RWPE2 (cell line): ENCODE results near the gene MIEF2.
A peak's percentile ranks its signal among the peaks of the same experiment; 100 is the strongest.

ENCODE experiments used
- ATAC-seq: fragments of 200-7000 bp; cut with Tn5 transposase; 3 replicates; pipeline ENCODE4 v1.9.1; 2021; ENCODE audit warnings: low read depth
- DNase-seq: peaks from one replicate; pipeline ENCODE4 v3.0.0-alpha.2; 2020; ENCODE audit warnings: low spot score
- H3K27ac ChIP-seq: fragments of 450-650 bp; 2 replicates; pipeline ENCODE4 v1.5.1; 2017; ENCODE audit warnings: mild to moderate bottlenecking; ENCODE audit not compliant: poor library complexity, severe bottlenecking
- H3K27me3 ChIP-seq: fragments of 250-450 bp; sonication (Bioruptor Pico); 2 replicates; pipeline ENCODE4 v1.5.1; 2021; ENCODE audit warnings: mild to moderate bottlenecking, moderate library complexity; ENCODE audit not compliant: insufficient read depth, poor library complexity, severe bottlenecking
- H3K36me3 ChIP-seq: fragments of 250-450 bp; sonication (Bioruptor Pico); 2 replicates; pipeline ENCODE4 v1.5.1; 2020; ENCODE audit warnings: low read depth, mild to moderate bottlenecking, moderate library complexity
- H3K4me1 ChIP-seq: fragments of 250-450 bp; sonication (Bioruptor Pico); 2 replicates; pipeline ENCODE4 v1.5.1; 2021; ENCODE audit warnings: mild to moderate bottlenecking, moderate library complexity; ENCODE audit not compliant: insufficient read depth, poor library complexity, severe bottlenecking
- H3K4me3 ChIP-seq: fragments of 250-450 bp; sonication (Bioruptor Pico); 2 replicates; pipeline ENCODE4 v1.5.1; 2021; ENCODE audit warnings: mild to moderate bottlenecking, moderate library complexity; ENCODE audit not compliant: severe bottlenecking
- H3K9me3 ChIP-seq: fragments of 250-450 bp; sonication (Bioruptor Pico); 2 replicates; pipeline ENCODE4 v1.5.1; 2021; ENCODE audit warnings: mild to moderate bottlenecking, moderate library complexity; ENCODE audit not compliant: severe bottlenecking
- TF ChIP-seq, protein P1 (sequence below): fragments of 450-650 bp; IDR thresholded peaks from one replicate; pipeline ENCODE4 v1.5.1; 2017; ENCODE audit warnings: mild to moderate bottlenecking, moderate library complexity; ENCODE audit not compliant: poor library complexity, severe bottlenecking

Gene MIEF2

DNA sequence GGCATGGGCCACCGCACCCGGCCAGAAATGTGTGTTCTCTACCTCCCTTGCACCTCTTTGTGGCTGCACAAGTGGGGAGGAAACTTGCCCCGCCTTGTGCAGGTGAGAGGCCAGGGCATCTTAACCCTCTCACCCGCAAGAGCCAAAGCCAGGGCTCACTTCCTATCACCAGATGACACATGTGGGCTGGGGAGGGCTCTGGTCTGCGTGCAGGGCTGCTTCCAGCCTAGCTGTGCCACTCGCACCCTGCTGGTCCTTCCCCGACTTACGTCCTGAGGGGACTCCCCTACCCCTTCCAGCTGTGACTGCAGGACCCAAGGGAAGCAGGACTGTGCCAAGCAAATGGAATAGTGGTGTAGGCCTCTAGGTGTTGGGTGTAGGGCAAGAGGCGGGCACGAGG is 6.9 kb downstream of the MIEF2 start:
- no peak overlapping the region for H3K4me3 ChIP-seq
- TF ChIP-seq, protein P1, sequence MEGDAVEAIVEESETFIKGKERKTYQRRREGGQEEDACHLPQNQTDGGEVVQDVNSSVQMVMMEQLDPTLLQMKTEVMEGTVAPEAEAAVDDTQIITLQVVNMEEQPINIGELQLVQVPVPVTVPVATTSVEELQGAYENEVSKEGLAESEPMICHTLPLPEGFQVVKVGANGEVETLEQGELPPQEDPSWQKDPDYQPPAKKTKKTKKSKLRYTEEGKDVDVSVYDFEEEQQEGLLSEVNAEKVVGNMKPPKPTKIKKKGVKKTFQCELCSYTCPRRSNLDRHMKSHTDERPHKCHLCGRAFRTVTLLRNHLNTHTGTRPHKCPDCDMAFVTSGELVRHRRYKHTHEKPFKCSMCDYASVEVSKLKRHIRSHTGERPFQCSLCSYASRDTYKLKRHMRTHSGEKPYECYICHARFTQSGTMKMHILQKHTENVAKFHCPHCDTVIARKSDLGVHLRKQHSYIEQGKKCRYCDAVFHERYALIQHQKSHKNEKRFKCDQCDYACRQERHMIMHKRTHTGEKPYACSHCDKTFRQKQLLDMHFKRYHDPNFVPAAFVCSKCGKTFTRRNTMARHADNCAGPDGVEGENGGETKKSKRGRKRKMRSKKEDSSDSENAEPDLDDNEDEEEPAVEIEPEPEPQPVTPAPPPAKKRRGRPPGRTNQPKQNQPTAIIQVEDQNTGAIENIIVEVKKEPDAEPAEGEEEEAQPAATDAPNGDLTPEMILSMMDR, result no peak
- H3K36me3 ChIP-seq, result peaks cover 22% of the 10 kb centered on the region
- no peaks in the 10 kb centered on the region for H3K27me3 ChIP-seq
- ATAC-seq, result no peak
- no peaks in the 10 kb centered on the region for H3K9me3 ChIP-seq
- peak overlapping the region; percentile 28 for H3K27ac ChIP-seq
- peaks cover 12% of the 10 kb centered on the region for H3K4me1 ChIP-seq
- DNase-seq, result no peak

GRCh38 chr17:18267927-18268711 is 7.7 kb downstream of the MIEF2 start:
- peak overlapping the region; percentile 28 for H3K27ac ChIP-seq
- TF ChIP-seq, protein P1, result no peak
- H3K36me3 ChIP-seq, result peaks cover 18% of the 10 kb centered on the region
- no peaks in the 10 kb centered on the region for H3K27me3 ChIP-seq
- peaks cover 12% of the 10 kb centered on the region for H3K4me1 ChIP-seq
- DNase-seq (no peak), ATAC-seq (peak; percentile 79)
- H3K9me3 ChIP-seq, result no peaks in the 10 kb centered on the region
- H3K4me3 ChIP-seq, result no peak overlapping the region

- DNase-seq (no peak), ATAC-seq (no peak)
- no peaks in the 10 kb centered on the region for H3K9me3 ChIP-seq
- no peaks in the 10 kb centered on the region for H3K27me3 ChIP-seq
- H3K4me3 ChIP-seq, result no peak overlapping the region
- H3K4me1 ChIP-seq, result peaks cover 12% of the 10 kb centered on the region
- TF ChIP-seq, protein P1, result no peak
- H3K36me3 ChIP-seq, result peaks cover 18% of the 10 kb centered on the region; the same call in 1 of the 2 replicates
- no peak overlapping the region for H3K27ac ChIP-seq
Observed at GRCh38 chr17:18270046-18270931, 9.8 kb downstream of the MIEF2 start.

DNA sequence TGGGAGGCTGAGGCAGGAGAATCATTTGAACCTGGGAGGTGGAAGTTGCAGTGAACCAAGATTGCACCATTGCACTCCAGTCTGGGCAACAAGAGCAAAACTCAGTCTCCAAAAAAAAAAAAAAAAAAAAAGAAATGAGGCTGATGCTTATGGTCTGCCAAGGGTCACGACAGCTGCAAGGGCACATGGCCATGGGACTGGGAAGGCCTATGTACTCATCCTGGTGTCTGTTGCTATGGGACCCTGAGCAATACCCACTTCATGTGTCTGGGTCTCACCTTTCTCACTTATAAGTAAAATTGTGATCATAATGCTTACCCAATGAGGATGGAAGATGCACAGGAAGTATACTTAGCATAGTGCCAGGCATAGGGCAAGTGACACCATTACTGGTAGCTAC is 16.6 kb downstream of the MIEF2 start:
- Histone ChIP-seq H3K9me3 (no peaks in the 10 kb centered on the region), H3K4me3 (no peak overlapping the region), H3K27ac (no peak overlapping the region), H3K36me3 (peaks cover 61% of the 10 kb centered on the region), H3K27me3 (no peaks in the 10 kb centered on the region), H3K4me1 (no peaks in the 10 kb centered on the region)
- DNase-seq (no peak), ATAC-seq (no peak)
- TF ChIP-seq, protein P1, result no peak
